ENCODE data around the gene SCAMP1. TPM values are rescaled to one million over a fixed set of nuclear protein-coding genes. Genes with fewer than 3 reads are reported as not detected.

Gene SCAMP1
- polyA plus RNA-seq, 1 donor from 2014 or later, result 180 TPM

GRCh38 chr5:78519198-78519941 is 159.0 kb downstream of the SCAMP1 start:
- Histone ChIP-seq H3K79me2 (replicated peaks; ENCODE audit: insufficient read depth, low read length) (no peaks in the 10 kb centered on the region), H3K9me3 (ENCODE audit: low read length) (no peaks in the 10 kb centered on the region), H3K27ac (ENCODE audit: low read length) (no peak overlapping the region), H3K36me3 (ENCODE audit: insufficient read depth, low read length) (no peaks in the 10 kb centered on the region), H4K20me1 (ENCODE audit: insufficient read depth) (no peaks in the 10 kb centered on the region), H3K27me3 (ENCODE audit: insufficient read depth, low read depth, low read length) (no peaks in the 10 kb centered on the region), H3K9me2 (ENCODE audit: insufficient read depth, low read length) (no peaks in the 10 kb centered on the region), H3K4me3 (ENCODE audit: low read length) (no peak overlapping the region), H3F3A (ENCODE audit: insufficient read depth, low read length, poor library complexity, severe bottlenecking) (no peaks in the 10 kb centered on the region), H3K4me2 (ENCODE audit: low read length) (no peak overlapping the region), H3K9ac (ENCODE audit: low read length) (no peak overlapping the region), H2AFZ (ENCODE audit: low read depth, low read length) (no peak overlapping the region)
- no peak for TF ChIP-seq REST (IDR thresholded peaks at IDR 0.05; ENCODE audit: borderline replicate concordance)
- TF ChIP-seq RAD21 (conservative IDR thresholded peaks at IDR 0.05), result no peak
- no peak for TF ChIP-seq CTCF (IDR thresholded peaks at IDR 0.05; ENCODE audit: poor library complexity, severe bottlenecking)
- no peak for TF ChIP-seq POLR2AphosphoS5 (IDR thresholded peaks at IDR 0.05)
- no peak for TF ChIP-seq SMC3 (conservative IDR thresholded peaks at IDR 0.05; ENCODE audit: poor library complexity)
- no peak for TF ChIP-seq TAF1 (IDR thresholded peaks at IDR 0.05; ENCODE audit: low read depth)
- no peak for TF ChIP-seq MXI1 (conservative IDR thresholded peaks at IDR 0.05; ENCODE audit: poor library complexity, severe bottlenecking)
- no peak for TF ChIP-seq EZH2 (IDR thresholded peaks at IDR 0.05; ENCODE audit: borderline replicate concordance, insufficient read depth, low read length, poor library complexity, severe bottlenecking)
- no peak for TF ChIP-seq EP300 (conservative IDR thresholded peaks at IDR 0.05; ENCODE audit: poor library complexity, severe bottlenecking)

GRCh38 chr5:78521455-78521854 is 161.0 kb downstream of the SCAMP1 start:
- Histone ChIP-seq H3K36me3 (ENCODE audit: insufficient read depth, low read length) (no peaks in the 10 kb centered on the region), H2AFZ (ENCODE audit: low read depth, low read length) (no peak overlapping the region), H4K20me1 (ENCODE audit: insufficient read depth) (no peaks in the 10 kb centered on the region), H3F3A (ENCODE audit: insufficient read depth, low read length, poor library complexity, severe bottlenecking) (no peaks in the 10 kb centered on the region), H3K27me3 (ENCODE audit: insufficient read depth, low read depth, low read length) (no peaks in the 10 kb centered on the region), H3K9ac (ENCODE audit: low read length) (no peak overlapping the region), H3K9me2 (ENCODE audit: insufficient read depth, low read length) (no peaks in the 10 kb centered on the region), H3K9me3 (ENCODE audit: low read length) (no peaks in the 10 kb centered on the region), H3K27ac (ENCODE audit: low read length) (no peak overlapping the region), H3K79me2 (replicated peaks; ENCODE audit: insufficient read depth, low read length) (no peaks in the 10 kb centered on the region), H3K4me2 (ENCODE audit: low read length) (no peak overlapping the region), H3K4me3 (ENCODE audit: low read length) (no peak overlapping the region)
- TF ChIP-seq CTCF (IDR thresholded peaks at IDR 0.05; ENCODE audit: poor library complexity, severe bottlenecking) (no peak), MXI1 (conservative IDR thresholded peaks at IDR 0.05; ENCODE audit: poor library complexity, severe bottlenecking) (no peak), SMC3 (conservative IDR thresholded peaks at IDR 0.05; ENCODE audit: poor library complexity) (no peak), REST (IDR thresholded peaks at IDR 0.05; ENCODE audit: borderline replicate concordance) (no peak), RAD21 (conservative IDR thresholded peaks at IDR 0.05) (no peak), EP300 (conservative IDR thresholded peaks at IDR 0.05; ENCODE audit: poor library complexity, severe bottlenecking) (no peak)

Measured in neural cell (in vitro differentiated cells).